Measurements from ENCODE around the gene BTBD7. TPM values are rescaled to one million over a fixed set of nuclear protein-coding genes. Genes with fewer than 3 reads are reported as not detected.

The BTBD7 gene
- total RNA-seq, 3 donors from 2014 or later: 39.9 to 59.2 (median 45.6) TPM

- Histone ChIP-seq H3K9me3 (no peaks in the 10 kb centered on the region), H3K4me3 (no peak overlapping the region), H3K4me1 (ENCODE audit: low read depth) (peaks cover 24% of the 10 kb centered on the region), H3K36me3 (ENCODE audit: low read depth) (no peaks in the 10 kb centered on the region)
- DNase-seq: no peak
- TF ChIP-seq CTCF (IDR thresholded peaks at IDR 0.05): no peak
- intact Hi-C loops (cut with DNase I, micrococcal nuclease): no loop called here
- ATAC-seq: no peak
Observed at GRCh38 chr14:93319494-93319893, 13.3 kb downstream of the BTBD7 start.

- no peak for ATAC-seq
- no peak for TF ChIP-seq CTCF (IDR thresholded peaks at IDR 0.05)
- H3K36me3 ChIP-seq (ENCODE audit: low read depth): no peaks in the 10 kb centered on the region
- H3K9me3 ChIP-seq: no peaks in the 10 kb centered on the region
- H3K4me1 ChIP-seq (ENCODE audit: low read depth): peaks cover 24% of the 10 kb centered on the region
- DNase-seq: no peak
- intact Hi-C loops (cut with DNase I, micrococcal nuclease): no loop called here
- H3K4me3 ChIP-seq: no peak overlapping the region
Observed at GRCh38 chr14:93318927-93319326, 13.9 kb downstream of the BTBD7 start.

GRCh38 chr14:93317875-93318807, 14.7 kb downstream of the BTBD7 start:
- no peak for TF ChIP-seq CTCF (IDR thresholded peaks at IDR 0.05)
- Histone ChIP-seq H3K4me3 (no peak overlapping the region), H3K9me3 (no peaks in the 10 kb centered on the region), H3K36me3 (ENCODE audit: low read depth) (no peaks in the 10 kb centered on the region), H3K4me1 (ENCODE audit: low read depth) (peaks cover 19% of the 10 kb centered on the region)
- intact Hi-C loops (cut with DNase I, micrococcal nuclease): no loop called here
- DNase-seq (no peak), ATAC-seq (peak; percentile 86)

GRCh38 chr14:93317210-93317874, 15.5 kb downstream of the BTBD7 start:
- DNase-seq (peak in 2 of 3 donors; percentile 37 to 39), ATAC-seq (peak; percentile 89)
- H3K36me3 ChIP-seq (ENCODE audit: low read depth): no peaks in the 10 kb centered on the region
- H3K4me1 ChIP-seq (ENCODE audit: low read depth): peaks cover 15% of the 10 kb centered on the region
- no peaks in the 10 kb centered on the region for H3K9me3 ChIP-seq
- intact Hi-C loops (cut with DNase I, micrococcal nuclease): no loop called here
- H3K4me3 ChIP-seq: no peak overlapping the region
- no peak for TF ChIP-seq CTCF (IDR thresholded peaks at IDR 0.05)

- TF ChIP-seq CTCF (IDR thresholded peaks at IDR 0.05): no peak
- no peak overlapping the region for H3K4me3 ChIP-seq
- no peaks in the 10 kb centered on the region for H3K9me3 ChIP-seq
- DNase-seq (no peak), ATAC-seq (no peak)
- H3K36me3 ChIP-seq (ENCODE audit: low read depth): no peaks in the 10 kb centered on the region
- intact Hi-C loops (cut with DNase I, micrococcal nuclease): no loop called here
- H3K4me1 ChIP-seq (ENCODE audit: low read depth): peaks cover 15% of the 10 kb centered on the region
Observed at GRCh38 chr14:93316716-93317115, 16.1 kb downstream of the BTBD7 start.
